H1 (cell line): ENCODE results near the gene PROSER3. TPM values are rescaled to one million over a fixed set of nuclear protein-coding genes. Genes with fewer than 3 reads are reported as not detected.
A peak's percentile ranks its signal among the peaks of the same experiment; 100 is the strongest.

Source experiments
- CTCF ChIA-PET: fragments of 300-600 bp; sonication (Branson Sonifier 250); formaldehyde crosslinking; loops from one replicate; lab custom pipeline; 2021; ENCODE audit not compliant: partially characterized antibody; lab: Charles Lee
- POLR2A ChIA-PET: fragments of 300-600 bp; sonication (Branson Sonifier 250); formaldehyde crosslinking; loops from one replicate; lab custom pipeline; 2021; ENCODE audit warnings: inconsistent platforms; ENCODE audit not compliant: partially characterized antibody; lab: Charles Lee
- DNase-seq, 2 experiments: peaks; one replicate each; pipeline versions ENCODE4 v3.0.0 to v3.0.0-alpha.2; 2010 to 2022; ENCODE audit warnings: low spot score in 2 of 2, low read depth in 1 of 2, mixed read lengths in 1 of 2
- FAIRE-seq: peaks from 2 replicates; lab custom pipeline; 2011; peaks lifted over from hg19 to GRCh38; lab: Jason Lieb, UNC
- H2AFZ ChIP-seq: 2 replicates; pipeline ENCODE4 v1.8.1; 2012; ENCODE audit warnings: low read length, inconsistent platforms
- H2AK5ac ChIP-seq: 2 replicates; pipeline ENCODE4 v1.6.1; 2013; ENCODE audit warnings: low read depth, low read length
- H2BK120ac ChIP-seq: replicated peaks from 2 replicates; pipeline ENCODE3; 2013; ENCODE audit warnings: low read depth, low read length, inconsistent platforms
- H2BK12ac ChIP-seq: 2 replicates; pipeline ENCODE4 v1.6.1; 2013; ENCODE audit warnings: low read depth, low read length
- H2BK15ac ChIP-seq: 2 replicates; pipeline ENCODE4 v1.6.1; 2013; ENCODE audit warnings: low read length
- H2BK20ac ChIP-seq: 2 replicates; pipeline ENCODE4 v1.6.1; 2013; ENCODE audit warnings: low read length
- H2BK5ac ChIP-seq: 2 replicates; pipeline ENCODE4 v1.6.1; 2013; ENCODE audit warnings: low read depth, low read length
- H3K14ac ChIP-seq: 2 replicates; pipeline ENCODE4 v1.6.1; 2013; ENCODE audit warnings: inconsistent platforms; ENCODE audit not compliant: insufficient read length
- H3K18ac ChIP-seq: 2 replicates; pipeline ENCODE4 v1.6.1; 2013; ENCODE audit warnings: low read length; ENCODE audit errors: extremely low read depth
- H3K23ac ChIP-seq: 2 replicates; pipeline ENCODE4 v1.6.1; 2013; ENCODE audit warnings: inconsistent platforms; ENCODE audit not compliant: insufficient read length
- H3K23me2 ChIP-seq: 2 replicates; pipeline ENCODE4 v1.6.1; 2013; ENCODE audit warnings: low read depth, low read length
- H3K27ac ChIP-seq: 2 replicates; pipeline ENCODE4 v1.6.1; 2011; ENCODE audit warnings: low read depth, low read length, inconsistent platforms
- H3K27me3 ChIP-seq, 4 experiments: replicated peaks in 1 of 4; 1 replicate in 1 of 4; 2 replicates in 3 of 4; pipeline versions ENCODE4 v1.6.1 to v1.8.1; 2011 to 2013; ENCODE audit warnings: low read length in 3 of 4, mild to moderate bottlenecking in 3 of 4, inconsistent platforms in 2 of 4, mixed read lengths in 2 of 4, moderate library complexity in 1 of 4; ENCODE audit not compliant: control insufficient read depth in 3 of 4, insufficient read depth in 3 of 4; ENCODE audit errors: extremely low read depth in 1 of 4
- H3K36me3 ChIP-seq, 4 experiments: 2 replicates each; pipeline versions ENCODE4 v1.6.1 to v1.8.1; 2011 to 2013; ENCODE audit warnings: mild to moderate bottlenecking in 4 of 4, low read length in 3 of 4, moderate library complexity in 2 of 4, control low read depth in 1 of 4, inconsistent platforms in 1 of 4; ENCODE audit not compliant: insufficient read depth in 4 of 4, control insufficient read depth in 2 of 4
- H3K4ac ChIP-seq: replicated peaks from 2 replicates; pipeline ENCODE3; 2013; ENCODE audit warnings: low read length, low read depth, mixed read lengths, inconsistent platforms; ENCODE audit not compliant: insufficient read length
- H3K4me1 ChIP-seq, 4 experiments: replicated peaks in 1 of 4; 1 replicate in 1 of 4; 2 replicates in 3 of 4; pipeline versions ENCODE4 v1.6.1 to v1.8.1; 2011 to 2013; ENCODE audit warnings: low read length in 3 of 4, inconsistent platforms in 2 of 4, mixed read lengths in 1 of 4; ENCODE audit not compliant: insufficient read depth in 4 of 4, control insufficient read depth in 3 of 4
- H3K4me2 ChIP-seq, 2 experiments: 2 replicates each; pipeline versions ENCODE4 v1.6.1 to v1.8.1; 2011 to 2013; ENCODE audit warnings: low read depth in 2 of 2, low read length in 2 of 2, control low read depth in 1 of 2, inconsistent platforms in 1 of 2, mild to moderate bottlenecking in 1 of 2; ENCODE audit not compliant: insufficient read depth in 1 of 2
- H3K4me3 ChIP-seq, 4 experiments: fragments of 200-600, 300-600 bp in 1 of 4; sonication (generic), shearing (Covaris generic), sonication (Bioruptor Twin) in 1 of 4; 2 replicates each; pipeline versions ENCODE4 v1.5.1 to v1.8.1; 2011 to 2016; ENCODE audit warnings: low read length in 4 of 4, low read depth in 3 of 4, control low read depth in 2 of 4, inconsistent platforms in 2 of 4, mild to moderate bottlenecking in 2 of 4, mixed read lengths in 1 of 4, moderate library complexity in 1 of 4; ENCODE audit not compliant: insufficient read depth in 2 of 4; ENCODE audit errors: extremely low read depth in 1 of 4
- H3K56ac ChIP-seq: replicated peaks from 2 replicates; pipeline ENCODE3; 2013; ENCODE audit warnings: low read depth, mild to moderate bottlenecking, mixed read lengths, low read length, inconsistent platforms; ENCODE audit not compliant: insufficient read length
- H3K79me1 ChIP-seq: 2 replicates; pipeline ENCODE4 v1.6.1; 2013; ENCODE audit warnings: low read depth, low read length, control low read depth
- H3K79me2 ChIP-seq, 2 experiments: 2 replicates each; pipeline versions ENCODE4 v1.6.1 to v1.8.1; 2012 to 2013; ENCODE audit warnings: low read length in 2 of 2, mild to moderate bottlenecking in 2 of 2, inconsistent platforms in 1 of 2; ENCODE audit not compliant: insufficient read depth in 2 of 2, control insufficient read depth in 1 of 2
- H3K9ac ChIP-seq, 4 experiments: replicated peaks in 1 of 4; 1 replicate in 1 of 4; 2 replicates in 3 of 4; pipeline versions ENCODE4 v1.6.1 to v1.8.1; 2011 to 2013; ENCODE audit warnings: low read depth in 3 of 4, low read length in 3 of 4, control low read depth in 2 of 4, mild to moderate bottlenecking in 2 of 4, moderate library complexity in 2 of 4, inconsistent platforms in 1 of 4; ENCODE audit errors: extremely low read depth in 1 of 4
- H3K9me3 ChIP-seq, 2 experiments: 2 replicates each; pipeline versions ENCODE4 v1.6.1 to v1.8.1; 2012 to 2013; ENCODE audit warnings: mild to moderate bottlenecking in 2 of 2, moderate library complexity in 2 of 2, control low read depth in 1 of 2, inconsistent platforms in 1 of 2, low read depth in 1 of 2, low read length in 1 of 2, mixed read lengths in 1 of 2; ENCODE audit not compliant: insufficient read depth in 2 of 2
- H4K20me1 ChIP-seq, 2 experiments: replicated peaks in 1 of 2; 2 replicates each; pipeline versions ENCODE3 to v1.8.1; 2011 to 2013; ENCODE audit warnings: inconsistent platforms in 2 of 2, low read length in 2 of 2, mild to moderate bottlenecking in 1 of 2; ENCODE audit not compliant: insufficient read depth in 2 of 2, control insufficient read depth in 1 of 2
- H4K5ac ChIP-seq: 2 replicates; pipeline ENCODE4 v1.6.1; 2013; ENCODE audit warnings: low read length, low read depth, mixed read lengths, inconsistent platforms; ENCODE audit not compliant: insufficient read length
- H4K8ac ChIP-seq: 2 replicates; pipeline ENCODE4 v1.8.0; 2013; ENCODE audit warnings: mild to moderate bottlenecking, moderate library complexity, low read length, inconsistent platforms; ENCODE audit not compliant: insufficient read depth; ENCODE audit errors: extremely low read depth
- H4K91ac ChIP-seq: replicated peaks from 2 replicates; pipeline ENCODE3; 2013; ENCODE audit warnings: low read length, mixed read lengths, inconsistent platforms; ENCODE audit not compliant: insufficient read length
- ATF3 ChIP-seq: IDR thresholded peaks from 2 replicates; pipeline ENCODE4 v1.6.1; 2011; ENCODE audit warnings: low read depth, mild to moderate bottlenecking, low read length; ENCODE audit not compliant: insufficient read depth
- BCL11A ChIP-seq, 2 experiments: IDR thresholded peaks; one replicate each; pipeline ENCODE4 v1.6.1; 2011; ENCODE audit warnings: low read depth in 2 of 2, low read length in 2 of 2, mild to moderate bottlenecking in 2 of 2
- EZH2 ChIP-seq: fragments of 200-600 bp; sonication (generic); IDR thresholded peaks from 2 replicates; pipeline ENCODE4 v1.7.1; 2012; ENCODE audit warnings: low read depth, mild to moderate bottlenecking, moderate library complexity, low read length, inconsistent platforms; ENCODE audit not compliant: severe bottlenecking
- GABPA ChIP-seq: IDR thresholded peaks from 2 replicates; pipeline ENCODE4 v1.6.1; 2011; ENCODE audit warnings: mild to moderate bottlenecking, low read length, moderate library complexity, borderline replicate concordance; ENCODE audit not compliant: insufficient read depth
- JUN ChIP-seq: IDR thresholded peaks from 2 replicates; pipeline ENCODE4 v1.6.1; 2011; ENCODE audit warnings: low read depth, mild to moderate bottlenecking, improper control_type of control experiment, low read length
- MAFK ChIP-seq: IDR thresholded peaks from 2 replicates; pipeline ENCODE4 v1.6.1; 2012; ENCODE audit warnings: low read depth, mild to moderate bottlenecking, improper control_type of control experiment, low read length
- PHF8 ChIP-seq: fragments of 200-600 bp; sonication (generic); conservative IDR thresholded peaks from 2 replicates; pipeline ENCODE4 v1.7.1; 2012; ENCODE audit warnings: low read depth, mild to moderate bottlenecking, inconsistent platforms, low read length, moderate library complexity
- POLR2AphosphoS5 ChIP-seq: IDR thresholded peaks from 2 replicates; pipeline ENCODE4 v1.6.1; 2011; ENCODE audit warnings: low read depth, low read length
- RFX5 ChIP-seq: IDR thresholded peaks from 2 replicates; pipeline ENCODE4 v1.6.1; 2011; ENCODE audit warnings: low read depth, low read length, improper control_type of control experiment, borderline replicate concordance
- SAP30 ChIP-seq: fragments of 300-600 bp; sonication (generic); IDR thresholded peaks from 2 replicates; pipeline ENCODE4 v1.7.1; 2012; ENCODE audit warnings: low read length, moderate library complexity, mild to moderate bottlenecking, inconsistent platforms; ENCODE audit not compliant: insufficient read depth, insufficient replicate concordance
- SIX5 ChIP-seq: IDR thresholded peaks from 2 replicates; pipeline ENCODE4 v1.6.1; 2011; ENCODE audit warnings: mild to moderate bottlenecking, low read depth, low read length
- TAF7 ChIP-seq: optimal IDR thresholded peaks from 2 replicates; pipeline ENCODE3; 2011; ENCODE audit warnings: low read depth, mild to moderate bottlenecking, inconsistent platforms, low read length, moderate library complexity, borderline replicate concordance
- TEAD4 ChIP-seq: IDR thresholded peaks from 2 replicates; pipeline ENCODE4 v1.6.1; 2012; ENCODE audit warnings: low read depth, low read length, inconsistent platforms, mixed read lengths
- WGBS, 2 experiments: shearing (Covaris generic) in 1 of 2; methylation state at CpG; one replicate each; pipeline versions ENCODE4 v1.1.6 to v1.1.7; 2013 to 2015; ENCODE audit warnings: low lambda C conversion rate in 2 of 2, mixed read lengths in 2 of 2, inconsistent platforms in 1 of 2, low coverage in 1 of 2, missing lambda C conversion rate in 1 of 2; ENCODE audit not compliant: insufficient replicate concordance in 2 of 2, insufficient coverage in 1 of 2, insufficient read length in 1 of 2; ENCODE audit errors: extremely low coverage in 1 of 2, missing lambda C conversion rate in 1 of 2; 5-methylcytosine and 5-hydroxymethylcytosine counted together
- polyA plus RNA-seq, 7 experiments: library from polyadenylated mRNA; depleted of rRNA in 3 of 7; stranded (reverse) in 5 of 7; unstranded in 2 of 7; fragments of >200 nt in 5 of 7; fragments of 200-250 nt in 2 of 7; gene quantifications; 1 replicate in 5 of 7; 2 replicates in 1 of 7; 4 replicates in 1 of 7; pipeline versions ENCODE4 v1.2.1 to v1.2.3, GENCODE V29; 2011 to 2013; ENCODE audit warnings: missing spikeins in 2 of 7, mixed read lengths in 2 of 7
- total RNA-seq: library from RNA; stranded (reverse); fragmentation: NEBNext Ultra II Directional; extraction: Animal tissue kit (Norgen Biotek cat#: 25700); gene quantifications from 2 replicates; pipeline ENCODE4 v1.2.1, GENCODE V29; 2021

Gene PROSER3
- total and polyA plus RNA-seq, 2 of the 8 experiments (the other 6 are each of a cell fraction or from before 2014, with no cell fraction given), result 17.8 to 28.9 TPM

GRCh38 chr19:35731353-35731752 is 26.6 kb upstream of the PROSER3 start:
- Histone ChIP-seq H2AK5ac (no peak overlapping the region), H3K56ac (no peak overlapping the region), H2BK5ac (0 out of 2 replicates have a peak overlapping the region, but pooled peaks have one; percentile 52), H2BK15ac (no peak overlapping the region), H3K4me1 (no peaks in the 10 kb centered on the region), H2AFZ (no peak overlapping the region), H3K36me3 (peaks cover 23 to 65% (median 56%) of the 10 kb centered on the region in 4 experiments), H2BK12ac (no peak overlapping the region), H3K79me1 (no peaks in the 10 kb centered on the region), H3K23me2 (no peaks in the 10 kb centered on the region), H3K23ac (no peak overlapping the region), H3K9ac (no peak overlapping the region), H4K5ac (no peak overlapping the region), H3K4me2 (no peak overlapping the region), H4K8ac (no peak overlapping the region), H3K27me3 (no peaks in the 10 kb centered on the region), H3K4me3 (no peak overlapping the region), H4K91ac (no peak overlapping the region), H3K9me3 (no peaks in the 10 kb centered on the region), H3K18ac (no peak overlapping the region), H3K27ac (no peak overlapping the region), H2BK120ac (no peak overlapping the region), H3K14ac (no peak overlapping the region), H3K79me2 (no peaks in the 10 kb centered on the region), H3K4ac (no peak overlapping the region), H4K20me1 (peaks cover 12 to 24% of the 10 kb centered on the region in 2 experiments), H2BK20ac (no peak overlapping the region)
- CTCF ChIA-PET, result interaction anchor here (0.5 kb wide), 1 partner anchor 139 kb away, joined by 3 read pairs; no protein-coding TSS in a partner anchor
- FAIRE-seq (no peak), DNase-seq (no peak)
- POLR2A ChIA-PET, result interaction anchor here (0.6 to 3.4 kb wide), 4 partner anchors 9 to 32 kb away, joined by 3 to 14 read pairs (median 4); no protein-coding TSS in a partner anchor
- WGBS, 2 experiments, result 95% methylated on average over 6 of the region's 9 CpGs; no CpG with 5 or more reads in 1 of the 2 experiments
- TF ChIP-seq ATF3 (no peak), TEAD4 (no peak), SAP30 (no peak), MAFK (no peak), TAF7 (no peak), PHF8 (no peak), POLR2AphosphoS5 (no peak), SIX5 (no peak), BCL11A (IDR thresholded peaks at IDR 0.05; ENCODE audit: low read depth in 2 of 2, low read length in 2 of 2) (no peak), JUN (no peak), EZH2 (no peak), RFX5 (no peak), GABPA (no peak)
